Activated T-cell treated with anti-CD3 and anti-CD28 coated beads, Interleukin-2, amount 50 U/mL, for 4 hours (primary cell): ENCODE data around the gene CPED1. TPM values are rescaled to one million over a fixed set of nuclear protein-coding genes. Genes with fewer than 3 reads are reported as not detected.
"Not testable (repeated sequence)": the region's sequence is repeated elsewhere in the genome, so short reads cannot be mapped to it uniquely, and the experiment has no call there.

ENCODE experiments used
- ATAC-seq, 2 donors: fragments of 200-7000 bp; cut with Tn5 transposase; one replicate each; pipeline ENCODE4 v1.10.0; 2021
- DNase-seq: peaks from one replicate; pipeline ENCODE4 v3.0.0-alpha.2; 2020
- H3K27me3 Mint-ChIP-seq: one replicate; pipeline ENCODE4 v1.8.0; 2021; ENCODE audit warnings: low read depth, mixed read lengths
- H3K36me3 Mint-ChIP-seq: one replicate; pipeline ENCODE4 v1.8.0; 2022; ENCODE audit warnings: mixed read lengths; ENCODE audit not compliant: insufficient read depth
- H3K4me1 Mint-ChIP-seq: one replicate; pipeline ENCODE4 v1.8.0; 2021; ENCODE audit warnings: low read depth, mixed read lengths
- H3K4me3 Mint-ChIP-seq: one replicate; pipeline ENCODE4 v1.8.0; 2021; ENCODE audit warnings: mild to moderate bottlenecking, moderate library complexity, mixed read lengths
- H3K9me3 Mint-ChIP-seq: one replicate; pipeline ENCODE4 v1.8.0; 2021; ENCODE audit warnings: mixed read lengths
- total RNA-seq, 3 donors: library from RNA; stranded (reverse); gene quantifications; one replicate each; pipeline ENCODE4 v1.2.1, GENCODE V29; 2021

CPED1 gene
- total RNA-seq, 3 donors from 2014 or later: 0.20 to 0.69 (median 0.38) TPM

DNA sequence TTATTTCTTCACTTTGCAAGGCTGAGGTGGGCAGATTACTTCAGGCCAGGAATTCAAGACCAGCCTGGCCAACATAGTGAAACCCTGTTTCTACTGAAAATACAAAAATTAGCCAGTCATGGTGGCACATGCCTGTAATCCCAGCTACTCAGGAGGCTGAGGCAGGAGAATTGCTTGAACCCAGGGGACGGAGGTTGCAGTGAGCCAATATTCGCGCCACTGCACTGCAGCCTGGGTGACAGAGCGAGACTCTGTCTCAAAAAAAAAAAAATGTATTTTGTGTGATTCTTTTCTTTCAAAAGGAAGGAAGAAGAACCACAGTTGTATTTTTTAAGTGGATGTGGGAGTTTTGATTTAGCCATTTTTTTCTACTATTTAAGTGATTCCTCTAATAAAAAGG lies 195.4 kb downstream of the CPED1 start:
- H3K36me3 Mint-ChIP-seq, H3K9me3 Mint-ChIP-seq, H3K4me1 Mint-ChIP-seq, H3K4me3 Mint-ChIP-seq, ATAC-seq, DNase-seq, H3K27me3 Mint-ChIP-seq: not testable (repeated sequence)

DNA sequence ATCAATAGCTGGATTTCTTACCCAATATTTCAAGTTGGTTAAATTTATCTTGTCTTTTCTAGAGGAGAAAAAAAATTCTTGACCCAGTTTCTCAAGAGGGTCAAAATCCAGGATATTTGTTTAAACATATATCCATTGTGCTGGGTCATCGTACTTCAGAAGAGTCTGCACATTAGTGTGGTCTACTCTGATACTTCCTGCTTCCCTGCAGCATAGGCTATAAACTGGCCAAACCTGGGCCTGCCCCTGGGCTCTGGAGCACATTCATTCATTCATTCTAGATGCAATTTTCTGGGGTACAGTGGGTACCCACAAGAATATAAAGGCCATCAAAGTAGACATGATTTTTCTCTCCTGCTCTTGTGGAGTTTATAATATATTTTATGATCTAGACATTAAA lies 198.2 kb downstream of the CPED1 start:
- DNase-seq: no peak
- Mint-ChIP-seq H3K36me3 (no peaks in the 10 kb centered on the region), H3K4me3 (no peak overlapping the region), H3K27me3 (peaks cover 2% of the 10 kb centered on the region), H3K4me1 (no peaks in the 10 kb centered on the region), H3K9me3 (no peaks in the 10 kb centered on the region)
- ATAC-seq: no peak

GRCh38 chr7:121187222-121187621 lies 198.7 kb downstream of the CPED1 start:
- Mint-ChIP-seq H3K36me3 (no peaks in the 10 kb centered on the region), H3K4me3 (no peak overlapping the region), H3K4me1 (no peaks in the 10 kb centered on the region), H3K27me3 (peaks cover 2% of the 10 kb centered on the region), H3K9me3 (no peaks in the 10 kb centered on the region)
- ATAC-seq (no peak), DNase-seq (no peak)

GRCh38 chr7:121187676-121188075 lies 199.2 kb downstream of the CPED1 start:
- H3K4me1 Mint-ChIP-seq: no peaks in the 10 kb centered on the region
- H3K27me3 Mint-ChIP-seq: peaks cover 2% of the 10 kb centered on the region
- H3K9me3 Mint-ChIP-seq: no peaks in the 10 kb centered on the region
- no peaks in the 10 kb centered on the region for H3K36me3 Mint-ChIP-seq
- H3K4me3 Mint-ChIP-seq: no peak overlapping the region
- no peak for ATAC-seq
- DNase-seq: no peak

DNA sequence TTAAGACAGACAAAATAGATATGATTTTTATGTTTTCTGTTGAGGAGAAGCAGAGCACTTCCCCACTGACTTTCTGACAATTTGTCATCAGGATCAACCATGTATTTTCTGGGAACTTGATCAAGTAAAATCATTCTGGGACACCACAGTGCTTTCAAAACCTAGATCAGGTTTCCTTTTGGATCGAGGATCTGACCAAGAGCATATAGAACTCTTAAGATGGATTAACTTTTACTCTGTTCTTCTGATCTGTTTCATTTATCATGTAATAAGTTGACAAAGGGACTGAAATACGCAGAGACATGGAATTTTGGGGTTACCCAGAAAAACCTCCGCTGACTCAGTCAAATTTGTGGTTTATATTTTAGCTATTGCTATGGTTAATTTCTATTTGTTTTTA lies 204.3 kb downstream of the CPED1 start:
- DNase-seq: no peak
- Mint-ChIP-seq H3K4me3 (no peak overlapping the region), H3K36me3 (no peaks in the 10 kb centered on the region), H3K4me1 (no peaks in the 10 kb centered on the region), H3K27me3 (peaks cover 5% of the 10 kb centered on the region), H3K9me3 (no peaks in the 10 kb centered on the region)
- ATAC-seq: no peak

DNA sequence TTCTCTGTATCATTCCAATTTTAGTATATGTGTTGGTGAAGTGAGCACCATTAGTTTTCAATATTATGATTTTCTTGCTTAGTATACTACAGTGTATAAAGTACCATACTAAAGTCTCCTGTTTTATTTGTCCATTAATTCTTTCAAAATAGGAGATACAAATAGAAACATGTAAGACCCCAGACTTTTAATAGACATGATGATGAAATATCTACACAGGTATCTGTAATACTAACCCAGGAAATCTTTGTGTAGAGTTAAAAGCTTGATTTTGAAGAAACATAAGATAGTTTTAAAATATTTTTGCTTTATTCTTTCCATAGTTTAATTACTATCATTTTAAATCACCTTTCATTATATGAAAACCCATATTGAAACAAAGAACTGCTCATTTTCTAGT lies 206.5 kb downstream of the CPED1 start:
- DNase-seq (no peak), ATAC-seq (no peak)
- H3K9me3 Mint-ChIP-seq: no peaks in the 10 kb centered on the region
- no peaks in the 10 kb centered on the region for H3K4me1 Mint-ChIP-seq
- peaks cover 3% of the 10 kb centered on the region for H3K27me3 Mint-ChIP-seq
- no peak overlapping the region for H3K4me3 Mint-ChIP-seq
- H3K36me3 Mint-ChIP-seq: no peaks in the 10 kb centered on the region

GRCh38 chr7:121195874-121196273 lies 207.4 kb downstream of the CPED1 start:
- H3K9me3 Mint-ChIP-seq: no peaks in the 10 kb centered on the region
- peaks cover 2% of the 10 kb centered on the region for H3K4me1 Mint-ChIP-seq
- H3K27me3 Mint-ChIP-seq: peaks cover 3% of the 10 kb centered on the region
- DNase-seq (no peak), ATAC-seq (no peak)
- H3K36me3 Mint-ChIP-seq: no peaks in the 10 kb centered on the region
- H3K4me3 Mint-ChIP-seq: no peak overlapping the region

DNA sequence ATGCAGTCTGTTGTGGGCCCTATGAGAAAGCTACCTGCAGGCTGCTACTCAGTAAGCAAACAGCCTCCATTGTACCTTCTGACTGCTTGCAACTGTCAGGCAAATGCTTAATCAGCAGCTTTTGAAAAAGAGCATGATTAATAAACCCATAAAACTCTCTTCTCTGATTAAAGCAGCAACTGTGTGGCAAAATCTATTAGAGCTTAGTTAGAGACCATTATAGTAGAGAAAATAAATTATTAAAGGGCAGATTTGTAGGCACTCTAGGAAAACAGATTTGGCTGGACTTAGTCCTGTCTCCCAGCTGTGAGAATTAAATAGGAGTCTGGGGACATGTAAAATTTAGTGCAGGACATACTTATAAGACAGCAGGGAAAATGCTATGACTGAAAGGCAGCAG lies 207.8 kb downstream of the CPED1 start:
- Mint-ChIP-seq H3K4me1 (peaks cover 2% of the 10 kb centered on the region), H3K9me3 (no peaks in the 10 kb centered on the region), H3K36me3 (no peaks in the 10 kb centered on the region), H3K27me3 (peaks cover 3% of the 10 kb centered on the region), H3K4me3 (no peak overlapping the region)
- DNase-seq: no peak
- no peak for ATAC-seq

- ATAC-seq (no peak), DNase-seq (no peak)
- no peaks in the 10 kb centered on the region for H3K36me3 Mint-ChIP-seq
- H3K4me1 Mint-ChIP-seq: peaks cover 2% of the 10 kb centered on the region
- peaks cover 3% of the 10 kb centered on the region for H3K27me3 Mint-ChIP-seq
- no peak overlapping the region for H3K4me3 Mint-ChIP-seq
- H3K9me3 Mint-ChIP-seq: no peaks in the 10 kb centered on the region
These were observed 208.9 kb downstream of the CPED1 start for GRCh38 chr7:121197455-121197854.

DNA sequence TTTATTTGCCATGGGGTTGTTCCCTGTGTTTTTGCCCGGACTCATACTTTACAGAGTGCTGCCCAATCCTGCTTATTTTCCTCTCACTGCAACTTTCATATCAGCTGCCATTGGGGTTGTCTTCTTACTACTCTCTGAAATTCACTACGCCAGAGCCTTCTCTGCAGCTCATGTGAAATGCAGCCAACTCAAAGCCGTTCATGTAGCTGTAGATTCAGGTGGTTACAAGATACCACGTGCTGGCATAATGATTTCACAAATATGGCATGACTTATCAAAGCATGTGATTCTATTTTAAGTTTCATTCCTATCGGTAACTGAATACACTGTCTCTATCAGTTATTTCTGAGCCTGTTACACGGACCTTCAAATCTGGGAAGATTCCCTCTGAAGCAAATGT lies 210.0 kb downstream of the CPED1 start:
- H3K4me3 Mint-ChIP-seq: no peak overlapping the region
- no peaks in the 10 kb centered on the region for H3K9me3 Mint-ChIP-seq
- H3K36me3 Mint-ChIP-seq: no peaks in the 10 kb centered on the region
- no peak for DNase-seq
- peaks cover 2% of the 10 kb centered on the region for H3K4me1 Mint-ChIP-seq
- peaks cover 3% of the 10 kb centered on the region for H3K27me3 Mint-ChIP-seq
- no peak for ATAC-seq

- peaks cover 2% of the 10 kb centered on the region for H3K4me1 Mint-ChIP-seq
- ATAC-seq (no peak), DNase-seq (no peak)
- H3K36me3 Mint-ChIP-seq: no peaks in the 10 kb centered on the region
- H3K9me3 Mint-ChIP-seq: no peaks in the 10 kb centered on the region
- H3K4me3 Mint-ChIP-seq: no peak overlapping the region
- H3K27me3 Mint-ChIP-seq: peaks cover 3% of the 10 kb centered on the region
These were observed 213.6 kb downstream of the CPED1 start for GRCh38 chr7:121202125-121202524.

- no peaks in the 10 kb centered on the region for H3K36me3 Mint-ChIP-seq
- H3K27me3 Mint-ChIP-seq: no peaks in the 10 kb centered on the region
- DNase-seq: no peak
- H3K9me3 Mint-ChIP-seq: no peaks in the 10 kb centered on the region
- no peak overlapping the region for H3K4me3 Mint-ChIP-seq
- no peak for ATAC-seq
- peaks cover 2% of the 10 kb centered on the region for H3K4me1 Mint-ChIP-seq
These were observed 214.3 kb downstream of the CPED1 start for GRCh38 chr7:121202834-121203233.

- H3K4me3 Mint-ChIP-seq: no peak overlapping the region
- no peaks in the 10 kb centered on the region for H3K36me3 Mint-ChIP-seq
- H3K9me3 Mint-ChIP-seq: no peaks in the 10 kb centered on the region
- ATAC-seq (no peak), DNase-seq (no peak)
- no peaks in the 10 kb centered on the region for H3K27me3 Mint-ChIP-seq
- H3K4me1 Mint-ChIP-seq: peaks cover 2% of the 10 kb centered on the region
These were observed 216.0 kb downstream of the CPED1 start for GRCh38 chr7:121204537-121204936.

DNA sequence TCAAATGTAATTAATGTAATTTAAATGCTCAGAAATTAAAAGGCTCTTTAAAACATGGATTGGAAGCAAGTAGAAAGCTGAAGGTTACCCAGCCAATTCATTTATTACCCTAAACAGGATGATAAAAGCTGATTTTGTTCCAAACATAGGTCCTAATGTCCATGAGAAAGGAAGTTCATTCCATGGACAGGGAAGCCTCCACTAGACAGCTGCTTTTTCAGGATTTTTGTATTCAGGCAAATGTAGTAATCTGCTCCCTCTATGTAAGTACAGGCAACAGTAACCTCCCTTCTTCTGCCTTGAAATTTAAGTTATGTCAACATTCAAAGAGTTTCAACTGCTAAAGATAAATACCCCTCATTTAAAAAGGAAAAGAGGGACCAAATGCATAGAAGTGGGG lies 217.3 kb downstream of the CPED1 start:
- no peak for ATAC-seq

DNA sequence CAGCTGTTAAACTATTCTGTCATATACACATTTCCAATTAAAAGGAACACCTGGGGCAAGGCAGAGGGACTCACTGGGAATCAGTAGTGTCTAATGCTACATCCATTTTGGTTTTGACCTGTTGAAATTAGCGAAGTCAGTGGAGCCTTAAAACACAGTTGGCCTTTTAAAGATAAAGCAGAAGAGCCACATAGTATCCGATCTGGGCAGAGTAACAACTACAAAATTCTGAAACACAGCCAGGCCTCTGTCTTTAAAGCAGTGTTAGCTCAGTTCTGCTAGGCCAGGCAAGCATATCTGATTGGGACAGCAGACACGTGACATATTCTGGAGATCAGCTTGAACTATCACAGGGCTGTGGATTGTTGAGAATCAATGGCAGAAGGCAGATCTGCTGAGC lies 222.7 kb downstream of the CPED1 start:
- Mint-ChIP-seq H3K4me1 (no peaks in the 10 kb centered on the region), H3K36me3 (no peaks in the 10 kb centered on the region), H3K4me3 (no peak overlapping the region), H3K9me3 (no peaks in the 10 kb centered on the region), H3K27me3 (no peaks in the 10 kb centered on the region)
- ATAC-seq: no peak
- DNase-seq: no peak

More for the DNA sequence above, 217.3 kb downstream of the CPED1 start:
- no peak for DNase-seq
- no peak overlapping the region for H3K4me3 Mint-ChIP-seq
- no peaks in the 10 kb centered on the region for H3K27me3 Mint-ChIP-seq
- H3K36me3 Mint-ChIP-seq: no peaks in the 10 kb centered on the region
- no peaks in the 10 kb centered on the region for H3K9me3 Mint-ChIP-seq
- no peaks in the 10 kb centered on the region for H3K4me1 Mint-ChIP-seq

- ATAC-seq (no peak), DNase-seq (no peak)
- Mint-ChIP-seq H3K4me3 (no peak overlapping the region), H3K27me3 (no peaks in the 10 kb centered on the region), H3K4me1 (no peaks in the 10 kb centered on the region), H3K9me3 (no peaks in the 10 kb centered on the region), H3K36me3 (no peaks in the 10 kb centered on the region)
These were observed 223.5 kb downstream of the CPED1 start for GRCh38 chr7:121212036-121212435.
